GM21619 (cell line): Measurements from ENCODE around the gene DUSP22.

Experiments used
- ATAC-seq: cut with Tn5 transposase; IDR thresholded peaks from one replicate; pipeline ENCODE4 v1.9.1; 2021; ENCODE audit not compliant: unreplicated experiment

The DUSP22 gene

DNA sequence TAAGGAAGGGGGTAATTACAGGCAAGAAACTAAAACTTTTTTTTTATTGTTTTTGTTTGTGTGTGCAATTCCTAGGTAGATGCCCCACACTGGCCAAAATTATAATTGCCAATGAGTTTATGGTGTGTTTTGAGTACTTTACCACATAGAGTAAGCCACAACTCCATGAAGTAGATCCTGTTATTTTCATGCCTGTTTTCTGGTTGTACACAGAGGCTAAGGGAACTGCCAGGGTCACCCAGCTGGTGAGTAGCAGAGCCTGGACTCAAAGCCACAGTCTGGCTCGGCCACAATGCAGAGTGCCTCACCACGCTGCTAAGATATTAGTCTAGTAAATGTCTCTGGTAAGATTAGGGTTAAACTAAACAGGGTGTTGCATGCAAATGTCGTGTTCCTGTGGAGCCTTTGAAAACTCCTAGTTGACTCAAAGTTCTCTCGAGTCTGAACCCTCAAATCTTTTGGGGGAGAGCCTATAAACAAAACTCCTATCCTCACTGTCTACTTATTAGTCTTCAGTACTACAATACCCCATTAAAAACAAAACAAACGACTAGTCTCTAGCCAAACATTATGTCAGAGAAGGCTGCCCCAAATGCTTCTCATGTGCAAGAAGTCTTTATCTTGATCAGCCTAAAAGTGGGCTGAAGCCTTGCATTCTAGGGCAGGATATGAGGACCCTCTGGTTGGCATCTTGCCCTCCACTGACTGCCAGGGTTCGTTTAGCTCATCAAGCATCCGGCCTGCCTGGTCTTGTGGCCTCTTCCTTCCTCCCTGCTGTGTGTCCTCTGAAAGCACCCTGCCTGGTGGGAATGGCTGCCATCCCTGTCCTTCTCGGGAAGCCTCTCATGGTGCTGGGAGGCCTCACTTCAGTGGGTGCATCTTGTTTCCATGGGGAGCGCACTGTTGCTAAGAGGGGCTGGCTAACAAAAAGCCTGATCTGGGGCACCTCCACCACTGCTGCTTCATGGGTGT, 4.2 kb downstream of the DUSP22 start:
- peak; percentile 30 for ATAC-seq

DNA sequence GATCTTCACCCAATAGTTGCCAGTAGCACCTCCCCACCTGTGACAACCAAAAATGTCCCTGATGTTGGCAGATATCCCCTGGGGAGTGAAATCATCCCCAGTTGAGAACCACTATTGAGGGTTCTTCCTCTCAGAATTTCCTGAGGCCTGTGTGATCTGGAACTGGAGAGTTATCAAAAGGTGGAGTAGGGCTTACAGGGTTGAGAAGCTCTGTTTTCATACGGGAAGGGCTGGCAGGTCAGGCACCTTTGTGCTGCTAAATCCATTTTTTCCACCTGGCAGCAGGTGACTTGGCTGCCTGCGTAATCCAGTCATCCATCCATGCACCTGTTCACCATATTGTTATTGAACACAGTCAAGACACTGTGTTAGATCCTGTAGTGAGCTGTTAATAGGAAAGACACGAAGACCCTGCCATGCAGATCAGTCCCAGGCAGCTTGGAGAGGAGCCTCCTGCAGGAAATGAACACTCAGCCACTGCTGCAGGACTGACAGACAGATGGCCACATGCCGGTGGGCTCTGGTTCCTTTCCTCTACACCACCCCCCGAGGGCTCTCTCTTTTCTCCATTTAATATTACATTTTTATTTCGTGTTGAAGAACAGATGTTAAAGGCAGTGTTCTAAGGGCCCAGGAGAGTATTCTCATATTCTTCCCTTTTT, 5.4 kb downstream of the DUSP22 start:
- no peak for ATAC-seq

DNA sequence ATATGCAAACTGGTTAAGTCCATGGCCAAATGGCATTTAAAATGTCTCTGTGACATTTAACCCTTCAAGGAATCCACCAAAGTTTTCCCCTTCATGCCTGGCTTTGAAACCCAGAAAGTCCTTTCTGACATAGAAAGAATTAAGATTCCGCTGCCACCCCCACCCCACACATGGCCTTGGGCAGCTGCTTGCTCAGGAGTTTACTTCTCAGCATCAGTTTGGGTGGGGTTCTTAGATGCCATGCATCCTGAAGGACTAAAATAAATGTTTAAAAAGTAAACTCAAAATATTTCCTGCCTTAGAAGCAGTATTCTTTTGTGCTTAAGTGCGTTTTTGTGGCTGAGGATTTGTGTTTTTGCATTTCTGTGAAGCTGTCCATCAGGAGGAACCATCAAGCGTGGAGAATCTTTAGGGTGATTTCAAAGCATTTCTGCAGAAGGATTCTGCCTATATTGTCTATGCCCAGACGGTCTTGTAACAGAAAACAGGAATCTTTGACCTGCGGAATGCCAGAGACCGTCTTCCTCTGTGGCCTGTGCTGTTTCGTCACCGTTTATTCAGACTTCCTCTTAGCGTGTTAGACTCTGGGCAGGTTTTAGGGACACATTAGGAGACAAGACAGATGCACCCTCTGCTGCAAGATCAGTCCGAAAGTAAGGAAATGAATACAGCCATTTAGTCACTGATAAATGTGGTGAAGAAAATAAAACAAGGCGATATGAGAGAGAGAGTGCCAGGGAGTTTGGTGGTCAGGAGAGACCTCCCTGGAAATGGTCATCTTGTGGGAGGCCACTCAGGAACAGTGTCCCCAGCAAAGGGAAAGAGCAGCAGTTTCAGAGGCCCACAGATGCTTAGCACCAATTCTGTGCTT, 6.2 kb downstream of the DUSP22 start:
- ATAC-seq, result no peak

DNA sequence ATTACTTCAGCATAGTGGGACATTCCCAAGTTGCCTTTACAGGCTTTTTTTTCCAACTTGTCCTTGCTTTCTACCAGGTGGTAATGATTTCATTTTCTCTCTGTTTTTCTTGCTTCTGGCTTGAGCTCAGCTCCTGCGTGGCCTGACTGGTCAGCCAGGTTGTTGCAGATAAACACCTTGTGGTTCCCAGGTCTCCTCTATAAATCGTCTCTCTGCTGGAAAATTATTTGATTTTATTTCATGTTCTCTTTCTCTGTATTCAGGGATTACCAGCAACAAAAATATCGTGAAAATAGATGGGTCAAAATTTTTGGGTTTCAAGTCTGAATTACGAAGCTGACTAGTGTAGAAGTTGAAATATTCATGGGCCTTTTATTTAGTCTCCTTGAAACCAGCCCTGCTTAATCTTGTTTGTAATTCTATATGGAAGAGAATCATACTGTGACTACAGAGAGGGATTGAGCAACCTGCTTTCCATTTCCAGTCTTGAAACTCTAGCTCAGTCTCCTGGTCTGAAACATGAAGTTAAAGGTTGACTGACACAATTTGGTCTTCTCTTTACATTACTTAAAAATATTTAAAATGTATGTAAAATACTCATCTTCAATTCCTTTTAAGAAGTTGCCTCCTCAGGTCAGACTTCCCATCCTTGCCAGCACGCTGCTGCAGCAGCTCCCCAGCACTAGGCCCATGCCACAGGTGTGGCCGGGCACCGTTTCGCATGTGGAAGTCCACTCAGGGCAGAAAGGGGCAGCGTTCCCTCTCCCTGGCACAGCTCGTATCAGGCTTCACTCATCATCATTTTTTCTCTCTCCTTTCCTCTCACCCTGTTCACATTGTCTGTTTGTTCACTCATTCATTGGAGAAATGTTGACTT, 7.1 kb downstream of the DUSP22 start:
- ATAC-seq, result no peak

DNA sequence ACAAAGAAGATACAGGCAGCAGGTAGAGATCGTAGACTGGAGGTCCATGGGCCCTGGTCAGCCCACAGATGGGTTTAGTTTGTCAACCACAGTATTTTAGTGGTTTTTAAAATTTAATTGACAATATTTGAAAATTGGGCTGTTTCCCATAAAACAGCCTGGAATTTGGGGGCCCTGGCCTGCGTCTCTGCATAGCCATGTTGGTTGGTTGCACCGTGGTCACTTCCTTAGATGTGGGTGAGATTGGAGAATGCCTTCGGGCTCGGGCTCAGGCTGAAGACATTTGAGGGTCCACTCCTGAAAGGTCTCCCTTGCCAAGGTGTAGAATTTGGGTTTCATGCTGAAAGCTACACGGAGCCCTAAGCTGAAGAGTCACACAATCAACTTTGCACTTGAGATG, 7.7 kb downstream of the DUSP22 start:
- no peak for ATAC-seq

DNA sequence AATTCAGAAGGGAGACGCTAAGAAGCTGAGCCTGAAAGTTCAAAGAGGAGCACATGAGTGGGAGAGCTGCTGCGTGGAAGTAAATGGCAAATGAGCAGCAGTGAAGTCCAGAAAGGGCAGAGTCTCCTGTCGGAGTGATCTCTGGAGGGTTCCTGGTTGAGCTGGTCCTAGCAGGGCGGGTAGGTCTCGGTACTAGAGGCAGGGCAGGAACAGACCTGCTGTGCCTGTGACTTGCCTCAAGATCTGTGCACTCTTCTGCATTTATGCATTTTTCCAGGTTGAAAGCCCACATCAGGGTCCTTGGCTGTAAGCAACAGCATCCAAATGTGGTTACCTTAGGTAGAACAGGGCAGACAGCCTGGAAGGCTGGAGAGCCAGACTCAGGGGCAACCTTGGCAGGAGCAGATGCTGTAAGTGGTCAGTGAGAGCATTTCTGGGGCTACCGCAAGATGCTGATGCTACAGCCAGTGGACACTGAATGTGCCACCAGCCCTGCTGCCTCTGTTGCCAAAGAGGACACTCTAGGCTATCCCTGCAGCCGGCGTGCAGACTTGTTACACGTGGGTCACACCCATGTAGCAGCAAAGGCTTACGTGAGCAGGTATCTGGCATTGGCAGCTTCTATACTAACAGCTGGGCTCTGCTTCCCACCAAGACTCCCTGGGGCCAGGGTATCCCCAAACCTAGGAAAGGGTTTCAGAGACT, 8.4 kb downstream of the DUSP22 start:
- ATAC-seq, result no peak

DNA sequence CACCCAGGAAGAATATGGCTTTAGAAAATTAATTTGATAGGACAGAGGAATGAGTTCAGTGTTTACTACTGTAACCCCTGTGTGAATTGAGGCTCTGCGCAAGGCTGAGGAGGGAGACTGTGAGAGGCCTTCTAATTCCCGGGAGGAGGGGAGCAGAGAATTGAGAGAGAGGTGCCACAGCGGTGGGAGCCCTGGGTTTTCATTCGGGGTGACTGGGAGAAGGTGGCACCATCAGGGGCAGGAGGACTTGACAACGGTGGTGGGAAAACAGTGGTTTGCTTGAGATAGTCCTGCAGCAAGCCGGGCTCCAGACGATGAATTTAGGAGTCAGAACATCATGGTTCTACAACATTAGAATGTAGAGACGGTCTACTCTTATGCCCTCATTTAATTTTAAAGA, 9.2 kb downstream of the DUSP22 start:
- no peak for ATAC-seq

DNA sequence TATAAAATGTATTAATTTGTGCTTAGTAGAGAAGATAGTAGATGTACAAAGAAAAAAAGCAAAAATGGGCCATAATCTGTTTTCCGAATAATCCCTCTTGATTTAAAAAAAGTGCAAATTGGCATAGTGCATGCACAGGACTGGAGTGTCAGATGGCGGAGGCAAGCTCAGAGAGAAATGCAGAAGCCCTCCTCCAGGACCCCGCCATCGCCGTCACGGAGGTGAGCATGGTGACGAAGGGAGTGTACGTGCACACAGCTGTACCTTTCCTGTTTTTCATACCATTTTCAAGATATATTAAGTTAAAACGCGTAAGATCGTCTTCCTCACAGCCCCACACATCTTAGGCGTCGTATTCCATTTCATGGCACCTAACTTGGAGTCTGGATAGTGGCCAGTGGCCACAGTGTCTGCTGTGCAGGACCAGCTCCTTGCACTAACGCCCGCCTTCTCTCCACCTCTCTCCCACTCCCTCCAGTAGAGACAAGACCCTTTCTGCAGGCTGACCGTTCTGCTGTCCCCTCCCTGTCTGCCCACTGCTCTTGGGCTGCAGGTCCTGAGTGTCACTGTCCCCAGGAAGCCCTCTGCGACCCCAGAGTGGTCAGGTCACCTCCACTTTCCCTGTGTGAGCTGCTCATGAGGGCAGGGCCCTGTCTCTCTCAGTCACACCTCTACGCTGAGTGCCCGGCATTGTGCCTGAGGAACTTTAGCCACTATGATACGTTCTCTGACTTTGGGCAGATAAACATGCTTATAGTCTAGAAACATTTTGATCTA, 9.8 kb downstream of the DUSP22 start:
- ATAC-seq, result no peak

DNA sequence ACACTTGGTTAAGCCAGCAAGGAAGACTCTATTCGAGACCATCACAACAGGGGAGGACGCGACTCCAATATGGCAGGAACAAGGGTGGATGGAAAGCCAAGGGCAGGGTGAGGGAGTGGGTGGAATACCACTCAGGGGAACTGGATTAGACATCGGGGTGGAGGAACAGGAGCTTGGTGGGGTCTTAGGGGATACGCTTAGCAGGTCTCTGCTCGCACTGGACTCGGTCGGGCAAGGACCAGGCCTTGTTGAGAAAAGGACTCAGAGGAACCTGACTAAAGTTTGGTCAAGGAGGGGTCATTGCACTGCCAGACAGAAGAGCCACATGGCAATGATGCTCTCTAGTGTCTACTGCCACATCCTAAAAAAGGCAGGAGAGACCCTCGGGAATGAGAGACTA, 10.5 kb downstream of the DUSP22 start:
- ATAC-seq, result no peak

DNA sequence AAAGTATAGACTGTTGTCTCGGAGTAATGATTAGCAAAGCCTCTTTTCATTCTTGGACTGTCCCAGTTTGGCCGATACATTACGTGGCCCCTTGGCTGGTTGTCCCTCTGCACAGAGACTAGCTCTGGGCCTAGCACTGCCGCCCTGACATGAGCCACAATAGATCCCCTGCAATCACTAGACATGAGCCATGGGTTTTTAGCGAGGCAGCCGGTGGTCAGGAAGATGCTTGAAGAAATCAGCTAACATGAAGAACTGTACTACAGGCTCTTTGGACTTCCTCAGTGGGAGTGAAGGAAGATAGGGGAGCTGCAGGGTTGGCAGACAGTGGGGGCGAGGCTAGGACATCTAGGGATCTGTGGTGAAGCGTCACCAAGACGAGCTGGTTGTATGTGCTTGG, 11.0 kb downstream of the DUSP22 start:
- ATAC-seq, result no peak

DNA sequence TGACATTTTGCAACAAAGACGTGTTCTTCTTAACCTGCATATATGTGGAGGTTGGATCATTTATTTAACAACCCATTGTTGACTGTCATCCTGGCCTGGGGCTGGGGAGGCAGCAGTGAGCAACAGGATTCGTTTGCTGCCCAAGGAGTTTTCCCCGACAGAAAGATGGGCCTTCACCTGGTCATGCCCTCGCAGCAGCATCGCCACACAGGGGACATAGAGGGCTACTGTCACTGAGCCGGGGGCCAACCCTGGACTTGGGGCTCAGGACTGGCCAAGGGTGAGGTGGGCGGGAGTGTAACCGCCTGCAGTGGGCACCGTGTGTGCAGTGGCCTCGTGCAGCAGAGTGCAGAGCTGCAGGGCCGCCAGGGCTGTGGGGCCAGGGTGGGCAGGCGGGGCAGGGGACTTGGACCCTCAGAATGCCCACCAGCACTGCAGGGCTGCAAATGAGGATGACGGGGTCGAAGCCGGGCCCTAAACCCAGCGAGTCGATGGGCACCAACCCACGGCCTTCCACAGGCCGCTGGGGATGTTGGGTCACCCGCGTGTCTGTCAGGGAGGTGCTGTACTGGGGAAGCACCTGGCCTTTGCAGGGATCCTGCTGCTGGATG, 11.8 kb downstream of the DUSP22 start:
- ATAC-seq, result no peak

DNA sequence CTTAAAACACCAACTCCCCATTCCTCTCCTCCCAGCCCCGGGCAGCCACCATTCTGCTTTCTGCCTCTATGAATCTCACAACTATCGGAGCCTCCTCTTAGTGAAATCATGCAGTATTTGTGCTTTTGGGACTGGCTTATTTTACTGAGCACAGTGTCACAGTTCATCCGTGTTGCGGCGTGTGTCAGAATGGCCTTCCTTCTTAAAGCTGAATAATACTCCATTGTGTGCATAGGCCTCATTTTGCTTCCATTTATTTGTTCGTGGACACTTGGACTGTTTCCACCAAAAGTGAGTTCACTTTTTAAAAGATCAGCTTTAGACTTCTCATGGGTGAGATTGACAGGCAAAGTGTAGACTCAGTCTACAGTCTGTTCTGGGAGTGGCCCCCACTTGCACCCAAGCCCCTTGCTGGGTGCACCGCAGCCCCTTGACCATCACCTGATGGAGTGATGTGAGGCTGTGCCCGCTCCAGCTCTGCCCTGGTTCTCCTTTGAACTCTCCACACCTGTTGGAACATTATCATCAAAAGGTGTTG, 12.6 kb downstream of the DUSP22 start:
- ATAC-seq, result no peak

DNA sequence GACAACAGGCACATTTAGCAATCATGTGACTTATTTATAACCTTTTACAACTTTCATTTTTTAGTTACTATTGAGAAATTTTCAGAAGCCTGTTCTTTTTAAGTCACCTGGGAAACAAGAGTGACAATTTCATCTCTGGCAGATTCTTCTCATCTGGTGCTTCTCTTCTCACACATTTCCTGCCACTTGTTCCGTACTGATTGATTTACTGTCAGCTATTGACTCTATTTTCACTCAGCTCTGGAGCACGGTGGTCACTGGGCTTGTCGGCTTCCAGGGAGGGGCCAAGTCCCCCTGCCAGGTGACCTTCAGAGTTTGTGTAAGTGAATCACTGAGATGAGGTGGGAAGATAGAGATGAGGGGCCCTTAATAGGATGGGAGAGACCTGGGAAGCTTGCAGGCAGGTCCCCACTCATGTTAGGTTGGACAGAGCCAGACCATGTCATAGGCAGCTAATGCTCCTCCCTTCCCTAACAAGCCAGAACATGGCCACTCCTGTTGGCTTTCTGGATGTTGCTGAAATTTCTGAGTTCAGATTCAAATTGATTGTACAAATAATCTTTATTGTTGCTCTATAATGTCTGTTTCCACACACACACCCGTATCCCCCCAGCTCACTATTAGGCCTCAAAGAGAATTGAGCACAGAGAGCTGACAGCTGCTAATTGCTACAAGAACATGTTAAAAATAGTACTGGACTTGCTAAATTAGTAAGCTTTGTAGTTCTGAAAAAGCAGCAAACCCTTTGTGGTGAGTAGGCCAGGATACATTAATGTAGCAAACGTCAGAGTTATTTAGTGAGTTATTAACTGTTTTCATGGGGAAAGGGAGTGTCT, 13.3 kb downstream of the DUSP22 start:
- peak; percentile 81 for ATAC-seq

DNA sequence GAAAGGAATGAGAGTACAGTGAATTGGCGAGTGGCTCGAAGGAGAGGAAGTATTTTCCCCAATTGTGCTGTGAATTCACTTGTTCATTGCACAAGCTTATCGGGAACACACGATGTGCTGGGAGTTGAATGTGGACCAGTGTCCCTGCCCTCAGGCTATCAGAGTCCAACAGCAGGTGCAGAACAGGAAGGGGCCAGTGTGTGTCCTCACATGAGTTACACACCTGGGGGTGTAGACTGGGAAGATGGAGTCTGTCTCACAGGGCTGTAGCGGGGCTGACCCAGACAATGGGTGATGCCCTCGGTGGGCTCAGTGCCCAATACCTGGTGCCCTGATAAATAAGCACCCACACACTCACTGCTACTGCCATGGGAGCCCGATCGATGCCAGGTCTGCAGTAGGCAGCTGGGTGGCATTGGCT, 14.4 kb downstream of the DUSP22 start:
- no peak for ATAC-seq

DNA sequence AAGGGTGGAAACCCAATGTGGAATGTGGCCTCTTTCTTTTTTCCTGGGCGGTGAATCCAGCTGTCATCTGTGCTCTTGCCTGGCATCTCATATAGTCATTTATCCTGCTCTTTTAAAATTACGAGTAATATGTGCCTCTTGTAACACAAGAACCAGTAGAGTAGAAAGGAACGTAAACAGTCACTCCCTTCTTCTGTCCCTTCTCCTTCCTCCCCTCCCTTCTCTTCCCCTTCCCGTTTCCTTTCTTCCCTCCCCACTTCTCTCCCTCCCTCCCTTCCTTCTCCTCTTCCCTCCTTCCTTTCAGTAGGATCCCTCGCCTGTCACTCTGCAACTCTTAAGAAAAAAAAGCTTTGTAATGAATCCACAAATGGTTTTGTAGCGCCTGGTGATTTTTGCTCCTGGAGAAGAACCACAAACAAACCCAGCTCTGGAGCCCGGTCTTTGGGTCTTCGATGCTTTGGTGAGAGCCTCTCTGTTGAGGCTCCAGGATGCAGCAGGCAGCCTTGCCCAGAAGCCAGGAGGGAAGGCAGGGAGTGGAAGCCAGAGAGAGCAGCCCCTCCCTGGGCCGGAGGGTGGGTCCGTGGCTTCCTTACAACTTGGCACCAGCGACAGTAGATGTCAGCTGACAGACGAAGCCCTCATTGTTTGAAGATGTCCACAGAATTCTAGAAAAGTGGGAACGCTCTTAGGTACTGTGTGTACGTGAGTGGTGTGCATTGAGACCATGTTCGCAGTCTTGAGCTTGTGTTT, 15.0 kb downstream of the DUSP22 start:
- no peak for ATAC-seq

DNA sequence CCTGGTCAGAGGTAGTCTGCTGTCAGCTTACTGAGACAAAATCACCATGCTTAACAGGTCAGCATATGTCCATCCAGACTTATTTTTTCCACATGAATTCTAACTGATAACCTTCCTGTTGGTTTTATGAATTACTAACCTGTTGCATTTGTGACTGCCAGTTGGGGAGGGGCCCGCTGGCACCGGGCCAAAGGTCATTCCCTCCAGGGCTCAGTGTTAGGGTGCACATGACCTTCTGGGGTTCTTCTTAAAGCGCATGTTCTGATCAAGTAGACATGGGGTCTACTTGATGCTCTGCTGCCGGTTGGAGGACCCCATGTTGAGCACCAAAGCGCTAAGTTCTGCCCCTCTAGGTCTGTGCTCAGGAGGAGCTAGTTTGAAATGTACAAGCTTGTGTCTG, 15.6 kb downstream of the DUSP22 start:
- no peak for ATAC-seq

DNA sequence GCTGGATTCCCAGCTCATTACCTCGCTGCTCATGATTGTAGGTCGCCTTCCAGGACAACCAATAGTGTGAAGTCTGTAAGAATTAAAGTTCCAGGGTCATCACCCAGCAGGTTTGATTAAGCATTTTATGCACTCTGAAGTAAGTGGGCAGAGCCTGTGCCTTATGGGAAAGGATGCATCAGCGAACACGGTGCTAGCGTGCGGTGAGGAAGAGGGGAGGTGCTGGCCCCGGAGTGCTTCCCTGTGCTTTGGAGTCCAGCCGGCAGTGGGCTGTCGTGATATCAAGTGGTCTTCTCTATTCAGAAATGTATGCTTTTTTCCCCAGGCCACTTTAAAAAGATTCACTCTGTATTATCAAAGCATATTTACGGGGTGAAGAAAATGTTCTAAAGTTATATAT, 16.0 kb downstream of the DUSP22 start:
- no peak for ATAC-seq
